SU-DHL-6 (cell line): ENCODE measurements around the gene EXOC7.
"Not testable (repeated sequence)": the region's sequence is repeated elsewhere in the genome, so short reads cannot be mapped to it uniquely, and the experiment has no call there.

Experiments
- H2AFZ ChIP-seq: fragments of 200-600 bp; sonication (generic); 2 replicates; pipeline ENCODE4 v1.6.1; 2014; ENCODE audit warnings: low read depth, mild to moderate bottlenecking, moderate library complexity, mixed read lengths, antibody characterized with exemption, low read length; ENCODE audit not compliant: severe bottlenecking
- H3F3A ChIP-seq: fragments of 200-600 bp; shearing (Covaris generic); 2 replicates; pipeline ENCODE4 v1.6.0; 2016; ENCODE audit warnings: antibody characterized with exemption, mild to moderate bottlenecking; ENCODE audit not compliant: insufficient read depth
- H3K27ac ChIP-seq: fragments of 200-600 bp; sonication (generic); 2 replicates; pipeline ENCODE4 v1.5.1; 2016; ENCODE audit warnings: low read depth, mild to moderate bottlenecking, low read length, moderate library complexity, mixed read lengths
- H3K27me3 ChIP-seq: fragments of 200-600 bp; sonication (generic), shearing (Covaris generic); 2 replicates; pipeline ENCODE4 v1.6.0; 2014; ENCODE audit warnings: mild to moderate bottlenecking, low read length
- H3K36me3 ChIP-seq: fragments of 200-600 bp; sonication (generic); 2 replicates; pipeline ENCODE4 v1.6.1; 2014; ENCODE audit warnings: mild to moderate bottlenecking, low read length, mixed read lengths
- H3K4me2 ChIP-seq: fragments of 300-600, 200-600 bp; shearing (Covaris generic), sonication (generic); 2 replicates; pipeline ENCODE4 v1.6.0; 2014; ENCODE audit warnings: low read length, low read depth, mild to moderate bottlenecking; ENCODE audit not compliant: poor library complexity, severe bottlenecking
- H3K4me3 ChIP-seq: fragments of 200-600 bp; sonication (generic); 2 replicates; pipeline ENCODE4 v1.5.1; 2014; ENCODE audit warnings: antibody characterized with exemption, low read length, mild to moderate bottlenecking, mixed read lengths; ENCODE audit not compliant: insufficient read depth, poor library complexity, severe bottlenecking
- H3K79me2 ChIP-seq: fragments of 200-600 bp; sonication (generic); 2 replicates; pipeline ENCODE4 v1.6.1; 2014; ENCODE audit warnings: mild to moderate bottlenecking, low read length, moderate library complexity; ENCODE audit not compliant: insufficient read depth
- H3K9ac ChIP-seq: fragments of 200-600 bp; sonication (generic); 2 replicates; pipeline ENCODE4 v1.7.0; 2014; ENCODE audit warnings: mild to moderate bottlenecking, low read length
- H3K9me2 ChIP-seq: fragments of 200-600 bp; sonication (generic); replicated peaks from 2 replicates; pipeline ENCODE4 v1.6.1; 2014; ENCODE audit warnings: low read length; ENCODE audit not compliant: insufficient read depth
- H3K9me3 ChIP-seq: fragments of 200-600 bp; sonication (generic); 2 replicates; pipeline ENCODE4 v1.6.1; 2014; ENCODE audit warnings: low read length, mixed read lengths; ENCODE audit not compliant: insufficient read depth
- H4K20me1 ChIP-seq: fragments of 200-600 bp; sonication (generic); 2 replicates; pipeline ENCODE4 v1.6.1; 2014; ENCODE audit warnings: low read depth, mild to moderate bottlenecking, antibody characterized with exemption, low read length, moderate library complexity, mixed read lengths
- EZH2phosphoT487 ChIP-seq: fragments of 200-600 bp; sonication (generic), shearing (Covaris generic); conservative IDR thresholded peaks from 2 replicates; pipeline ENCODE4 v1.6.1; 2018; ENCODE audit warnings: mild to moderate bottlenecking, antibody characterized with exemption, low read length, moderate library complexity, mixed read lengths
- TF ChIP-seq, protein P1 (sequence below): fragments of 200-600 bp; sonication (generic); IDR thresholded peaks from one replicate; pipeline ENCODE4 v1.5.1; 2017; ENCODE audit warnings: antibody characterized with exemption, mild to moderate bottlenecking, low read length, moderate library complexity; ENCODE audit not compliant: insufficient read depth, poor library complexity, severe bottlenecking

EXOC7 gene

DNA sequence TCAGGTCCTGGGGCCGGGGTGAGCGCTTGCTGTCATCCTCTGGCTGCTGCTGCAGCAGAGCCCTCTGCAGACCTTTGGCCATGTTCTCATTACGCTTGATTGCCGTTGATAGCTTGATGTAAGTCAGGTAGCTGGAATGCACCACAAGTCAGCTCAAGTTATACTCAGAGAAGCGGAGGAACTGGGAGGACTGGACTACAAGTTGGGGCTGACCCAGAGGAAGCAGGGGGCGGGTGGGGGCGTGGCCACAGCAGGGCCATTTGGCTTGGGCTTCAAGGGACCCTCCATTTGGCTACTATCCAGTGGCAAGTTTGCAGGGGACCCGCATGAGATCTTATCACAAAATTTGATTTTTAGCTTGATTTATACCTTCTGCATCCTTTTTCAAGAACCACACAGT lies 57.5 kb downstream of the EXOC7 start:
- Histone ChIP-seq H4K20me1 (no peaks in the 10 kb centered on the region), H2AFZ (no peak overlapping the region), H3F3A (no peaks in the 10 kb centered on the region), H3K9ac (no peak overlapping the region), H3K36me3 (peaks cover 20% of the 10 kb centered on the region; the same call in 1 of the 2 replicates), H3K27me3 (no peaks in the 10 kb centered on the region), H3K9me3 (no peaks in the 10 kb centered on the region), H3K27ac (no peak overlapping the region), H3K9me2 (no peaks in the 10 kb centered on the region), H3K79me2 (no peaks in the 10 kb centered on the region), H3K4me3 (no peak overlapping the region), H3K4me2 (no peak overlapping the region)
- no peak for TF ChIP-seq EZH2phosphoT487
- TF ChIP-seq, protein P1, sequence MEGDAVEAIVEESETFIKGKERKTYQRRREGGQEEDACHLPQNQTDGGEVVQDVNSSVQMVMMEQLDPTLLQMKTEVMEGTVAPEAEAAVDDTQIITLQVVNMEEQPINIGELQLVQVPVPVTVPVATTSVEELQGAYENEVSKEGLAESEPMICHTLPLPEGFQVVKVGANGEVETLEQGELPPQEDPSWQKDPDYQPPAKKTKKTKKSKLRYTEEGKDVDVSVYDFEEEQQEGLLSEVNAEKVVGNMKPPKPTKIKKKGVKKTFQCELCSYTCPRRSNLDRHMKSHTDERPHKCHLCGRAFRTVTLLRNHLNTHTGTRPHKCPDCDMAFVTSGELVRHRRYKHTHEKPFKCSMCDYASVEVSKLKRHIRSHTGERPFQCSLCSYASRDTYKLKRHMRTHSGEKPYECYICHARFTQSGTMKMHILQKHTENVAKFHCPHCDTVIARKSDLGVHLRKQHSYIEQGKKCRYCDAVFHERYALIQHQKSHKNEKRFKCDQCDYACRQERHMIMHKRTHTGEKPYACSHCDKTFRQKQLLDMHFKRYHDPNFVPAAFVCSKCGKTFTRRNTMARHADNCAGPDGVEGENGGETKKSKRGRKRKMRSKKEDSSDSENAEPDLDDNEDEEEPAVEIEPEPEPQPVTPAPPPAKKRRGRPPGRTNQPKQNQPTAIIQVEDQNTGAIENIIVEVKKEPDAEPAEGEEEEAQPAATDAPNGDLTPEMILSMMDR, result no peak

DNA sequence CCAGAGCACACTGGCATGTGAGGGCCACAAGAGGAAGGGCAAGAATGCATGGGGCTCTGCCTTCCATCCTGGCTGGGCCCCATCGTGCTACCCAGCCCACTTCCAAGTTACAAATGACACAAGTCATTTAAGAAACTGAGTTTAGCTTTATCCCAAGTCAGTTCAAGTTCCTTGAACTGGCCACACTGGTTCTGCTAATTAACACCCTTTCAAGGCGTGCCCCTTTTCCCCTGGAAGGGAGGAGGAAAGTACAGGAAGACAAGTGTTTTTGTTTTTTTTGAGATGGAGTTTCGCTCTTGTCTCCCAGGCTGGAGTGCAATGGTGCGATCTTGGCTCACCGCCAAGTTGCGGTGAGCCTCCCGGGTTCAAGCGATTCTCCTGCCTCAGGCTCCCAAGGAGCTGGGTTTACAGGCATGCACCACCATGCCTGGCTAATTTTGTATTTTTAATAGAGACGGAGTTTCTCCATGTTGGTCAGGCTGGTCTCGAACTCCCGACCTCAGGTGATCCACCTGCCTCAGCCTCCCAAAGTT lies 59.0 kb downstream of the EXOC7 start:
- not testable (repeated sequence) for H3K9me2 ChIP-seq, H4K20me1 ChIP-seq, H3K4me2 ChIP-seq, H3K79me2 ChIP-seq, H3K27me3 ChIP-seq, H3K4me3 ChIP-seq, H3K9me3 ChIP-seq, H3K27ac ChIP-seq, H3F3A ChIP-seq, H2AFZ ChIP-seq, H3K9ac ChIP-seq
- peaks cover 17% of the 10 kb centered on the region; the same call in 1 of the 2 replicates for H3K36me3 ChIP-seq

DNA sequence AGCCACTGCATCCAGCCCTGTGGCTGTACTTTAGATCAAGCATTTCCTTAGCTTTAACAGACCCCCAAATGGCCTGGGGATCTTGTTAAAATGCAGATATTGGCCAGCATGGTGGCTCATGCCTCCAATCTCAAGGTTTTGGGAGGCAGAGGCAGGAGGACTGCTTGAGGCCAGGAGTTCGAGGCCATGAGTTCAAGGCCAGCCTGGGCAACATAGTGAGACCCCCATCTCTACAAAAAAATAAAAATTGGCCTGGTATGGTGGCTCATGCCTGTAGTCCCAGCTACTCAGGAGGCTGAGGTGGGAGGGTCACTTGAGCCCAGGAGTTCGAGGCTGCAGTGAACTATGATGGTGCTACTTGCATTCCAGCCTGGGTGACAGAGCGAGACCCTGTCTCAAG lies 60.7 kb downstream of the EXOC7 start:
- H3K79me2 ChIP-seq, H3K27ac ChIP-seq, H3K4me3 ChIP-seq, H3K9me2 ChIP-seq, H3K4me2 ChIP-seq, H3K9me3 ChIP-seq, H3K9ac ChIP-seq, H4K20me1 ChIP-seq, H3K27me3 ChIP-seq, H3F3A ChIP-seq, H2AFZ ChIP-seq: not testable (repeated sequence)
- H3K36me3 ChIP-seq, result peaks cover 15% of the 10 kb centered on the region; the same call in 1 of the 2 replicates

DNA sequence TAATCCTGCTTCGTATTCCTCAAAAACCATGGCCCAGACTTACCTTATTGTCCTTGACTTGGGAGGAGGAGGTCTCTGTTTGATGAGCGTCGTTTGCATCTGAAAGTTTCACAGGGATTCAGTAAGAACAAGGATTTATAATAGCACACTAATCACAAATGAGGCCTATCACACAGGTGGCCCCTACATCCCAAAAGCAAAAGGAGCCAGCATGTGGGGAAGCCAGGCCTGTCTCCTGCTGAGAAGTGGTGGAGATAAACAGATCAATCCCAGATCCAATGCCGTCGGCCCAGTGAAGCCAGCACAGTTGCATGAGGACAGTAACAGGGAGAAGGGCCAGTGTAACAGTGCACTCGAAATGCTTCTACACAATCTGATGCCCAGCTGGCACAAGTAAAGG lies 63.2 kb downstream of the EXOC7 start:
- Histone ChIP-seq H3K4me3 (no peak overlapping the region), H4K20me1 (no peaks in the 10 kb centered on the region), H2AFZ (no peak overlapping the region), H3K9me3 (no peaks in the 10 kb centered on the region), H3K27ac (no peak overlapping the region), H3K4me2 (no peak overlapping the region), H3K9ac (no peak overlapping the region), H3F3A (no peaks in the 10 kb centered on the region), H3K36me3 (peaks cover 8% of the 10 kb centered on the region; the same call in 1 of the 2 replicates), H3K9me2 (no peaks in the 10 kb centered on the region), H3K79me2 (no peaks in the 10 kb centered on the region), H3K27me3 (no peaks in the 10 kb centered on the region)
- TF ChIP-seq, protein P1, result no peak
- no peak for TF ChIP-seq EZH2phosphoT487
